ENCODE results near the gene IQCF5. TPM values are rescaled to one million over a fixed set of nuclear protein-coding genes. Genes with fewer than 3 reads are reported as not detected.

Gene IQCF5
- total RNA-seq, 1 experiment from 2014 or later: not detected

DNA sequence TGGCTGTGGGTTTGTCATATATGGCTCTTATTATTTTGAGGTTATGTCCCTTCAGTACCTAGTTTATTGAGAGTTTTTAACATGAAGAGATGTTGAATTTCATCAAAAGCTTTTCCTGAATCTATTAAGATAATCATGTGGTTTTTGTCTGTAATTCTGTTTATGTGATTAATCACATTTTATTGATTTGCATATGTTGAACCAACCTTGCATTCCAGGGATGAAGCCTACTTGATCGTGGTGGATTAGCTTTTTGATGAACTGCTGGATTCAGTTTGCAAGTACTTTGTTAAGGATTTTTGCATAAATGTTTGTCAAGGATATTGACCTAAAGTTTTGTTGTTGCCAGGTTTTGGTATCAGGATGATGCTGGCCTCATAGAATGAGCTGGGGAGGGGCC lies 47.1 kb downstream of the IQCF5 start:
- no peak overlapping the region for H3K4me3 Mint-ChIP-seq
- H3K27me3 Mint-ChIP-seq (ENCODE audit: low read depth): peaks cover 4% of the 10 kb centered on the region
- no peak overlapping the region for H2AFZ ChIP-seq (ENCODE audit: low read length)
- H3K4me1 Mint-ChIP-seq: peaks cover 0 to 3% of the 10 kb centered on the region in 2 experiments; a peak in 1 of 4 replicates
- no peak overlapping the region for H2BK15ac ChIP-seq (ENCODE audit: low read depth, low read length)
- no peak overlapping the region for H2BK20ac ChIP-seq (ENCODE audit: low read depth, low read length, poor library complexity, severe bottlenecking)
- H3K18ac ChIP-seq (ENCODE audit: insufficient read length, low read depth, low read length): no peak overlapping the region
- no peak overlapping the region for H4K8ac ChIP-seq (replicated peaks; ENCODE audit: insufficient read length, low read depth, low read length)
- peaks cover 0 to 5% (median 4%) of the 10 kb centered on the region in 3 experiments; a peak in 4 of 7 replicates for H3K36me3 Mint-ChIP-seq (ENCODE audit: insufficient read depth in 1 of 3, low read depth in 3 of 3)
- no peaks in the 10 kb centered on the region for H3K4me1 ChIP-seq (ENCODE audit: insufficient read depth, low read length)
- TF ChIP-seq, protein P1, sequence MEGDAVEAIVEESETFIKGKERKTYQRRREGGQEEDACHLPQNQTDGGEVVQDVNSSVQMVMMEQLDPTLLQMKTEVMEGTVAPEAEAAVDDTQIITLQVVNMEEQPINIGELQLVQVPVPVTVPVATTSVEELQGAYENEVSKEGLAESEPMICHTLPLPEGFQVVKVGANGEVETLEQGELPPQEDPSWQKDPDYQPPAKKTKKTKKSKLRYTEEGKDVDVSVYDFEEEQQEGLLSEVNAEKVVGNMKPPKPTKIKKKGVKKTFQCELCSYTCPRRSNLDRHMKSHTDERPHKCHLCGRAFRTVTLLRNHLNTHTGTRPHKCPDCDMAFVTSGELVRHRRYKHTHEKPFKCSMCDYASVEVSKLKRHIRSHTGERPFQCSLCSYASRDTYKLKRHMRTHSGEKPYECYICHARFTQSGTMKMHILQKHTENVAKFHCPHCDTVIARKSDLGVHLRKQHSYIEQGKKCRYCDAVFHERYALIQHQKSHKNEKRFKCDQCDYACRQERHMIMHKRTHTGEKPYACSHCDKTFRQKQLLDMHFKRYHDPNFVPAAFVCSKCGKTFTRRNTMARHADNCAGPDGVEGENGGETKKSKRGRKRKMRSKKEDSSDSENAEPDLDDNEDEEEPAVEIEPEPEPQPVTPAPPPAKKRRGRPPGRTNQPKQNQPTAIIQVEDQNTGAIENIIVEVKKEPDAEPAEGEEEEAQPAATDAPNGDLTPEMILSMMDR (conservative IDR thresholded peaks at IDR 0.05): no peak
- H2BK120ac ChIP-seq (ENCODE audit: low read depth, low read length, poor library complexity, severe bottlenecking): no peak overlapping the region
- no peak overlapping the region for H2AK5ac ChIP-seq (ENCODE audit: insufficient read length, low read length)
- no peak overlapping the region for H3K4me2 ChIP-seq (ENCODE audit: insufficient read depth, insufficient read length, low read length)
- H3K23ac ChIP-seq (ENCODE audit: insufficient read length, low read depth, low read length): no peak overlapping the region
- H4K20me1 ChIP-seq (ENCODE audit: control insufficient read depth, insufficient read depth, insufficient read length): no peaks in the 10 kb centered on the region
- no peaks in the 10 kb centered on the region for H3K79me1 ChIP-seq (ENCODE audit: insufficient read depth, low read depth, low read length, poor library complexity, severe bottlenecking)
- H3K9me3 ChIP-seq (ENCODE audit: control insufficient read depth, low read depth, low read length): no peaks in the 10 kb centered on the region
- no peak overlapping the region for H3K9ac ChIP-seq (ENCODE audit: extremely low read depth, insufficient read length, low read length)
- WGBS (ENCODE audit: extremely low coverage, insufficient read length, low lambda C conversion rate): no CpG with 5 or more reads among the region's 1 CpG
- H3T11ph ChIP-seq (ENCODE audit: low read length): no peak overlapping the region
- H3K9me3 Mint-ChIP-seq: peaks cover 16 to 30% of the 10 kb centered on the region in 2 experiments; a peak in 4 of 5 replicates
- no peak overlapping the region for H3K27ac ChIP-seq (ENCODE audit: insufficient read length, low read depth, low read length)
- H3K27me3 ChIP-seq (ENCODE audit: insufficient read depth, low read length): no peaks in the 10 kb centered on the region
- H3K79me2 ChIP-seq (ENCODE audit: insufficient read depth, low read length): no peaks in the 10 kb centered on the region
- no peak overlapping the region for H3K14ac ChIP-seq (ENCODE audit: insufficient read depth, low read length)
- no peak overlapping the region for H3K4ac ChIP-seq (ENCODE audit: low read depth, low read length)
- H3K23me2 ChIP-seq (ENCODE audit: insufficient read length, low read depth, low read length, poor library complexity, severe bottlenecking): no peaks in the 10 kb centered on the region
- no peak overlapping the region for H2BK5ac ChIP-seq (ENCODE audit: insufficient read length, low read length)
- DNase-seq: no peak
- H4K5ac ChIP-seq (ENCODE audit: insufficient read length, low read depth, low read length): no peak overlapping the region
- H3K27ac Mint-ChIP-seq: no peak overlapping the region
- H4K91ac ChIP-seq (ENCODE audit: insufficient read length, low read depth, low read length): no peak overlapping the region
- H3K56ac ChIP-seq (ENCODE audit: insufficient read length, low read depth, low read length): no peak overlapping the region
- no peak overlapping the region for H2BK12ac ChIP-seq (ENCODE audit: insufficient read length, low read depth, low read length)

Other genes with a start within 250 kb of the IQCF5 start
- 15.0 and 17.3 TPM in 2 replicates for gene TEX264, start 204.3 kb downstream of the IQCF5 start, total RNA-seq (2021)
- 1.5 and 1.9 TPM in 2 replicates for gene GRM2, start 168.5 kb downstream of the IQCF5 start, total RNA-seq (2021)
- gene IQCF6, start 96.4 kb downstream of the IQCF5 start, total RNA-seq (2021): not detected in 2 replicates
- not detected in 2 replicates for gene IQCF2, start 14.0 kb downstream of the IQCF5 start, total RNA-seq (2021)
- gene IQCF1, start 27.8 kb upstream of the IQCF5 start, total RNA-seq (2021): not detected in 2 replicates
- gene RRP9, start 66.3 kb upstream of the IQCF5 start, total RNA-seq (2021): 64.0 and 67.1 TPM in 2 replicates
- 1.3 and 2.1 TPM in 2 replicates for gene PARP3, start 66.8 kb upstream of the IQCF5 start, total RNA-seq (2021)
- gene GPR62, start 79.8 kb upstream of the IQCF5 start, total RNA-seq (2021): 0.13 and 0.33 TPM in 2 replicates
- gene PCBP4, start 91.9 kb upstream of the IQCF5 start, total RNA-seq (2021): 20.9 and 24.6 TPM in 2 replicates
- 7.4 and 8.4 TPM in 2 replicates for gene ABHD14B, start 98.4 kb upstream of the IQCF5 start, total RNA-seq (2021)
- gene ABHD14A, start 99.5 kb upstream of the IQCF5 start, total RNA-seq (2021): 3.0 and 3.1 TPM in 2 replicates
- gene ACY1, start 107.9 kb upstream of the IQCF5 start, total RNA-seq (2021): 62.6 and 63.6 TPM in 2 replicates
- gene RPL29, start 120.3 kb upstream of the IQCF5 start, total RNA-seq (2021): 1,592 and 1,656 TPM in 2 replicates
- gene DUSP7, start 181.0 kb upstream of the IQCF5 start, total RNA-seq (2021): 23.5 and 24.0 TPM in 2 replicates

Data from H9 (cell line).